ENCODE data around the gene CRYBB3. TPM values are rescaled to one million over a fixed set of nuclear protein-coding genes. Genes with fewer than 3 reads are reported as not detected.

The CRYBB3 gene
- total and polyA plus RNA-seq, 10 of the 15 experiments (the other 5 are each of a cell fraction or from before 2014, with no cell fraction given), result 0.26 TPM; not detected in 9

GRCh38 chr22:25207553-25208157 is 8.0 kb downstream of the CRYBB3 start:
- intact Hi-C loops (cut with micrococcal nuclease; ENCODE audit: unreplicated experiment), result no loop called here

GRCh38 chr22:25208328-25208727 is 8.7 kb downstream of the CRYBB3 start:
- 0% methylated on average over 2 of the region's 2 CpGs for WGBS (ENCODE audit: insufficient coverage, insufficient replicate concordance, low lambda C conversion rate, missing lambda C conversion rate)
- SMC1A ChIA-PET (ENCODE audit: uncharacterized antibody, unreplicated experiment), result no interaction called here
- H3K4me1 ChIP-seq (ENCODE audit: control insufficient read depth, insufficient read depth, low read length), result no peaks in the 10 kb centered on the region
- H3K9ac ChIP-seq (ENCODE audit: control insufficient read depth, insufficient read depth, low read length), result no peak overlapping the region
- RAD21 ChIA-PET (ENCODE audit: unreplicated experiment), result no interaction called here
- intact Hi-C loops (cut with micrococcal nuclease; ENCODE audit: unreplicated experiment) (no loop called here), in situ Hi-C loops (cut with MboI) (no loop called here)
- ATAC-seq (no peak), DNase-seq (ENCODE audit: low read depth, low spot score) (no peak), FAIRE-seq (no peak)
- no peaks in the 10 kb centered on the region for H3K36me3 ChIP-seq (ENCODE audit: control insufficient read depth in 2 of 2, insufficient read depth in 2 of 2, low read length in 1 of 2)
- no peaks in the 10 kb centered on the region for H4K20me1 ChIP-seq (ENCODE audit: control insufficient read depth, insufficient read depth)
- H3K4me3 ChIP-seq, result no peak overlapping the region
- no peaks in the 10 kb centered on the region; the same call in 2 of the 3 replicates for H3K9me3 ChIP-seq (replicated peaks; ENCODE audit: control insufficient read depth, insufficient read depth, low read length)
- H3K79me2 ChIP-seq (ENCODE audit: control insufficient read depth, insufficient read depth, low read length), result no peaks in the 10 kb centered on the region
- no peak overlapping the region for H3K4me2 ChIP-seq (ENCODE audit: control insufficient read depth, insufficient read depth)
- no peak overlapping the region for H3K27ac ChIP-seq (ENCODE audit: control insufficient read depth, insufficient read depth)
- no peaks in the 10 kb centered on the region for H3K27me3 ChIP-seq (replicated peaks in 1 of 2; ENCODE audit: control insufficient read depth in 2 of 2, insufficient read depth in 2 of 2, low read length in 1 of 2)
- no peak overlapping the region for H2AFZ ChIP-seq (ENCODE audit: control insufficient read depth, low read depth, low read length)
- POLR2A ChIA-PET, result no interaction called here
- no TSS peak for BruUV-seq (replicated peaks)
- CTCF ChIA-PET, result no interaction called here
- TF ChIP-seq FOS (IDR thresholded peaks at IDR 0.05; ENCODE audit: borderline replicate concordance, extremely low read depth, insufficient read length) (no peak), ZBTB33 (IDR thresholded peaks at IDR 0.05) (no peak), KAT2A (conservative IDR thresholded peaks at IDR 0.05; ENCODE audit: control insufficient read depth, low read depth, low read length) (no peak), RAD51 (IDR thresholded peaks at IDR 0.05) (no peak), HDAC6 (IDR thresholded peaks at IDR 0.05; ENCODE audit: unreplicated experiment) (no peak), USF2 (IDR thresholded peaks at IDR 0.05; ENCODE audit: borderline replicate concordance, low read depth, low read length) (no peak), ETV6 (conservative IDR thresholded peaks at IDR 0.05 in 1 of 2, IDR thresholded peaks at IDR 0.05 in 1 of 2; ENCODE audit: borderline replicate concordance in 1 of 2, low read depth in 1 of 2) (no peak), BMI1 (IDR thresholded peaks at IDR 0.05; ENCODE audit: borderline replicate concordance) (no peak), SREBF2 (IDR thresholded peaks at IDR 0.05; ENCODE audit: low read length) (no peak), NFYB (IDR thresholded peaks at IDR 0.05; ENCODE audit: insufficient read depth, low read depth, low read length) (no peak), FOXM1 (IDR thresholded peaks at IDR 0.05; ENCODE audit: low read depth, low read length) (no peak), POLR2AphosphoS5 (IDR thresholded peaks at IDR 0.05; ENCODE audit: low read length) (no peak), RFX5 (IDR thresholded peaks at IDR 0.05; ENCODE audit: low read depth, low read length) (no peak), ASH2L (IDR thresholded peaks at IDR 0.05; ENCODE audit: borderline replicate concordance, low read depth) (no peak)

More at GRCh38 chr22:25207553-25208157, 8.0 kb downstream of the CRYBB3 start:
- no peaks in the 10 kb centered on the region for H3K4me1 ChIP-seq (ENCODE audit: control insufficient read depth, insufficient read depth, low read length)
- ATAC-seq (no peak), FAIRE-seq (no peak), DNase-seq (ENCODE audit: low read depth, low spot score) (no peak)
- no peak overlapping the region for H3K4me2 ChIP-seq (ENCODE audit: control insufficient read depth, insufficient read depth)
- no TSS peak for BruUV-seq (replicated peaks)
- POLR2A ChIA-PET, result no interaction called here
- TF ChIP-seq SREBF1 (IDR thresholded peaks at IDR 0.05; ENCODE audit: low read length), result no peak
- TF ChIP-seq SP1 (IDR thresholded peaks at IDR 0.05; ENCODE audit: low read depth, low read length), result no peak
- TF ChIP-seq CREM (IDR thresholded peaks at IDR 0.05; ENCODE audit: low read depth), result no peak
- no peak for TF ChIP-seq EZH2 (IDR thresholded peaks at IDR 0.05; ENCODE audit: borderline replicate concordance, control insufficient read depth, low read depth, low read length)
- H4K20me1 ChIP-seq (ENCODE audit: control insufficient read depth, insufficient read depth), result no peaks in the 10 kb centered on the region
- H2AFZ ChIP-seq (ENCODE audit: control insufficient read depth, low read depth, low read length), result no peak overlapping the region
- RAD21 ChIA-PET (ENCODE audit: unreplicated experiment), result no interaction called here
- H3K27ac ChIP-seq (ENCODE audit: control insufficient read depth, insufficient read depth), result no peak overlapping the region
- no peak overlapping the region for H3K4me3 ChIP-seq
- H3K79me2 ChIP-seq (ENCODE audit: control insufficient read depth, insufficient read depth, low read length), result no peaks in the 10 kb centered on the region
- in situ Hi-C loops (cut with MboI), result no loop called here
- WGBS (ENCODE audit: insufficient coverage, insufficient replicate concordance, low lambda C conversion rate, missing lambda C conversion rate), result no CpG with 5 or more reads among the region's 2 CpGs
- no peaks in the 10 kb centered on the region for H3K36me3 ChIP-seq (ENCODE audit: control insufficient read depth in 2 of 2, insufficient read depth in 2 of 2, low read length in 1 of 2)
- CTCF ChIA-PET, result no interaction called here
- no peaks in the 10 kb centered on the region for H3K27me3 ChIP-seq (replicated peaks in 1 of 2; ENCODE audit: control insufficient read depth in 2 of 2, insufficient read depth in 2 of 2, low read length in 1 of 2)
- SMC1A ChIA-PET (ENCODE audit: uncharacterized antibody, unreplicated experiment), result no interaction called here
- H3K9ac ChIP-seq (ENCODE audit: control insufficient read depth, insufficient read depth, low read length), result no peak overlapping the region
- no peaks in the 10 kb centered on the region; the same call in 2 of the 3 replicates for H3K9me3 ChIP-seq (replicated peaks; ENCODE audit: control insufficient read depth, insufficient read depth, low read length)

Measured in GM12878 (cell line).